ENCODE measurements around the gene STX16. TPM values are rescaled to one million over a fixed set of nuclear protein-coding genes. Genes with fewer than 3 reads are reported as not detected.
A peak's percentile ranks its signal among the peaks of the same experiment; 100 is the strongest.

Gene STX16
- total RNA-seq, 2 donors from 2014 or later: 91.6 to 114 TPM

- peaks cover 27% of the 10 kb centered on the region for H3K27me3 Mint-ChIP-seq (ENCODE audit: insufficient read depth)
- H3K4me3 Mint-ChIP-seq: no peak overlapping the region
- no peaks in the 10 kb centered on the region for H3K9me3 ChIP-seq (ENCODE audit: control insufficient read depth, low read length)
- no peak overlapping the region for H3K9ac ChIP-seq (ENCODE audit: extremely low read depth, low read length, poor library complexity, severe bottlenecking)
- TF ChIP-seq, protein P1, sequence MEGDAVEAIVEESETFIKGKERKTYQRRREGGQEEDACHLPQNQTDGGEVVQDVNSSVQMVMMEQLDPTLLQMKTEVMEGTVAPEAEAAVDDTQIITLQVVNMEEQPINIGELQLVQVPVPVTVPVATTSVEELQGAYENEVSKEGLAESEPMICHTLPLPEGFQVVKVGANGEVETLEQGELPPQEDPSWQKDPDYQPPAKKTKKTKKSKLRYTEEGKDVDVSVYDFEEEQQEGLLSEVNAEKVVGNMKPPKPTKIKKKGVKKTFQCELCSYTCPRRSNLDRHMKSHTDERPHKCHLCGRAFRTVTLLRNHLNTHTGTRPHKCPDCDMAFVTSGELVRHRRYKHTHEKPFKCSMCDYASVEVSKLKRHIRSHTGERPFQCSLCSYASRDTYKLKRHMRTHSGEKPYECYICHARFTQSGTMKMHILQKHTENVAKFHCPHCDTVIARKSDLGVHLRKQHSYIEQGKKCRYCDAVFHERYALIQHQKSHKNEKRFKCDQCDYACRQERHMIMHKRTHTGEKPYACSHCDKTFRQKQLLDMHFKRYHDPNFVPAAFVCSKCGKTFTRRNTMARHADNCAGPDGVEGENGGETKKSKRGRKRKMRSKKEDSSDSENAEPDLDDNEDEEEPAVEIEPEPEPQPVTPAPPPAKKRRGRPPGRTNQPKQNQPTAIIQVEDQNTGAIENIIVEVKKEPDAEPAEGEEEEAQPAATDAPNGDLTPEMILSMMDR (conservative IDR thresholded peaks at IDR 0.05): no peak
- H3K4me3 ChIP-seq (ENCODE audit: low read length): no peak overlapping the region
- H3K36me3 Mint-ChIP-seq (ENCODE audit: low read depth): no peaks in the 10 kb centered on the region
- peaks cover 31% of the 10 kb centered on the region for H3K4me1 Mint-ChIP-seq
- DNase-seq: no peak
- H3K4me1 ChIP-seq (ENCODE audit: control insufficient read depth, insufficient read depth, low read length): no peaks in the 10 kb centered on the region
- H3K36me3 ChIP-seq (ENCODE audit: control insufficient read depth, insufficient read depth, low read length): no peaks in the 10 kb centered on the region
- H3K27ac Mint-ChIP-seq: no peak overlapping the region
- WGBS, 2 experiments (ENCODE audit: insufficient coverage in 1 of 2, insufficient read length in 1 of 2): 100% methylated on average over 3 of the region's 3 CpGs; no CpG with 5 or more reads in 1 of the 2 experiments
- H3K9me3 Mint-ChIP-seq: no peaks in the 10 kb centered on the region
- no peaks in the 10 kb centered on the region for H3K27me3 ChIP-seq (ENCODE audit: control insufficient read depth, insufficient read depth, low read length, poor library complexity, severe bottlenecking)
- no peak overlapping the region for H3K27ac ChIP-seq (ENCODE audit: low read depth, low read length)
These were observed 4.8 kb upstream of the STX16 start for GRCh38 chr20:58646257-58646656.

GRCh38 chr20:58646703-58647102 lies 4.4 kb upstream of the STX16 start:
- peaks cover 27% of the 10 kb centered on the region for H3K27me3 Mint-ChIP-seq (ENCODE audit: insufficient read depth)
- TF ChIP-seq, protein P1 (conservative IDR thresholded peaks at IDR 0.05): no peak
- H3K36me3 ChIP-seq (ENCODE audit: control insufficient read depth, insufficient read depth, low read length): no peaks in the 10 kb centered on the region
- no peaks in the 10 kb centered on the region for H3K4me1 ChIP-seq (ENCODE audit: control insufficient read depth, insufficient read depth, low read length)
- H3K27me3 ChIP-seq (ENCODE audit: control insufficient read depth, insufficient read depth, low read length, poor library complexity, severe bottlenecking): no peaks in the 10 kb centered on the region
- H3K9me3 ChIP-seq (ENCODE audit: control insufficient read depth, low read length): no peaks in the 10 kb centered on the region
- H3K9me3 Mint-ChIP-seq: no peaks in the 10 kb centered on the region
- H3K4me1 Mint-ChIP-seq: peaks cover 31% of the 10 kb centered on the region
- peak; percentile 28 for DNase-seq
- H3K27ac Mint-ChIP-seq: no peak overlapping the region
- H3K27ac ChIP-seq (ENCODE audit: low read depth, low read length): no peak overlapping the region
- no peak overlapping the region for H3K4me3 Mint-ChIP-seq
- 91% methylated on average over 4 of the region's 4 CpGs for WGBS, 2 experiments (ENCODE audit: insufficient coverage in 1 of 2, insufficient read length in 1 of 2)
- no peaks in the 10 kb centered on the region for H3K36me3 Mint-ChIP-seq (ENCODE audit: low read depth)
- no peak overlapping the region for H3K4me3 ChIP-seq (ENCODE audit: low read length)
- no peak overlapping the region for H3K9ac ChIP-seq (ENCODE audit: extremely low read depth, low read length, poor library complexity, severe bottlenecking)

GRCh38 chr20:58647162-58647795 lies 3.8 kb upstream of the STX16 start:
- Histone ChIP-seq H3K4me3 (ENCODE audit: low read length) (no peak overlapping the region), H3K27ac (ENCODE audit: low read depth, low read length) (no peak overlapping the region), H3K36me3 (ENCODE audit: control insufficient read depth, insufficient read depth, low read length) (no peaks in the 10 kb centered on the region), H3K9ac (ENCODE audit: extremely low read depth, low read length, poor library complexity, severe bottlenecking) (no peak overlapping the region), H3K9me3 (ENCODE audit: control insufficient read depth, low read length) (no peaks in the 10 kb centered on the region), H3K4me1 (ENCODE audit: control insufficient read depth, insufficient read depth, low read length) (no peaks in the 10 kb centered on the region), H3K27me3 (ENCODE audit: control insufficient read depth, insufficient read depth, low read length, poor library complexity, severe bottlenecking) (no peaks in the 10 kb centered on the region)
- Mint-ChIP-seq H3K36me3 (ENCODE audit: low read depth) (no peaks in the 10 kb centered on the region), H3K9me3 (no peaks in the 10 kb centered on the region), H3K27ac (no peak overlapping the region), H3K4me1 (peaks cover 31% of the 10 kb centered on the region), H3K27me3 (ENCODE audit: insufficient read depth) (peaks cover 24% of the 10 kb centered on the region), H3K4me3 (no peak overlapping the region)
- WGBS, 2 experiments (ENCODE audit: insufficient coverage in 1 of 2, insufficient read length in 1 of 2): 92 to 100% methylated on average over 3 to 7 of the region's 7 CpGs
- DNase-seq: peak; percentile 33
- TF ChIP-seq, protein P1 (conservative IDR thresholded peaks at IDR 0.05): no peak
